NOMO-1 treated with DMSO at 0.1 percent for 48 hours (cell line): ENCODE results near the gene EML6.
A peak's percentile ranks its signal among the peaks of the same experiment; 100 is the strongest.

Source experiments
- DNase-seq: peaks from one replicate; lab custom pipeline; 2025; ENCODE audit not compliant: unreplicated experiment; lab: John Stamatoyannopoulos, UW

Gene EML6

GRCh38 chr2:55014962-55015939, 291.8 kb downstream of the EML6 start:
- DNase-seq = peak; percentile 43

GRCh38 chr2:55017428-55017827, 294.0 kb downstream of the EML6 start:
- DNase-seq = no peak

GRCh38 chr2:55017880-55018279, 294.4 kb downstream of the EML6 start:
- peak; percentile 12 for DNase-seq

- DNase-seq = no peak
Measured at GRCh38 chr2:55018619-55019018, 295.2 kb downstream of the EML6 start.

- DNase-seq = peak; percentile 92
Measured at GRCh38 chr2:55019526-55020258, 296.2 kb downstream of the EML6 start.
